Stimulated activated CD4-positive, alpha-beta T cell treated with anti-CD3 and anti-CD28 coated beads, Interleukin-12 subunit alpha, Interleukin-12 subunit beta, amount 100 ng/mL, for 48 hours (primary cell): ENCODE data around the gene DGKB.
"Not testable (repeated sequence)": the region's sequence is repeated elsewhere in the genome, so short reads cannot be mapped to it uniquely, and the experiment has no call there.

Source experiments
- DNase-seq, 3 donors: peaks; one replicate each; pipeline ENCODE4 v3.0.0-alpha.2; 2020; ENCODE audit warnings: low read depth in 2 of 3, low spot score in 1 of 3

The DGKB gene

GRCh38 chr7:14309432-14309831, 593.1 kb downstream of the DGKB start:
- no peak for DNase-seq

- no peak for DNase-seq
Observed at GRCh38 chr7:14305233-14305866, 597.2 kb downstream of the DGKB start.

GRCh38 chr7:14303536-14303935, 599.0 kb downstream of the DGKB start:
- no peak for DNase-seq

- no peak for DNase-seq
Observed at GRCh38 chr7:14294637-14295036, 607.9 kb downstream of the DGKB start.

GRCh38 chr7:14293434-14293833, 609.1 kb downstream of the DGKB start:
- DNase-seq: no peak

- DNase-seq: no peak
Observed at GRCh38 chr7:14292737-14293136, 609.8 kb downstream of the DGKB start.

GRCh38 chr7:14289957-14290356, 612.6 kb downstream of the DGKB start:
- DNase-seq: no peak

GRCh38 chr7:14288701-14289100, 613.9 kb downstream of the DGKB start:
- DNase-seq: no peak

- DNase-seq: no peak
Observed at GRCh38 chr7:14287398-14287797, 615.2 kb downstream of the DGKB start.

GRCh38 chr7:14286036-14286435, 616.5 kb downstream of the DGKB start:
- DNase-seq: no peak

GRCh38 chr7:14279065-14279871, 623.3 kb downstream of the DGKB start:
- not testable (repeated sequence) for DNase-seq

- DNase-seq: no peak
Observed at GRCh38 chr7:14275356-14275755, 627.2 kb downstream of the DGKB start.

- no peak for DNase-seq
Observed at GRCh38 chr7:14271441-14271840, 631.1 kb downstream of the DGKB start.

- DNase-seq: no peak
Observed at GRCh38 chr7:14270099-14270498, 632.5 kb downstream of the DGKB start.

GRCh38 chr7:14260011-14260410, 642.5 kb downstream of the DGKB start:
- no peak for DNase-seq

GRCh38 chr7:14258861-14259260, 643.7 kb downstream of the DGKB start:
- no peak for DNase-seq

GRCh38 chr7:14258441-14258840, 644.1 kb downstream of the DGKB start:
- DNase-seq: no peak

- DNase-seq: no peak
Observed at GRCh38 chr7:14252458-14252857, 650.1 kb downstream of the DGKB start.

GRCh38 chr7:14242175-14242574, 660.4 kb downstream of the DGKB start:
- no peak for DNase-seq

- no peak for DNase-seq
Observed at GRCh38 chr7:14236834-14237233, 665.7 kb downstream of the DGKB start.

GRCh38 chr7:14235056-14235455, 667.5 kb downstream of the DGKB start:
- no peak for DNase-seq

- no peak for DNase-seq
Observed at GRCh38 chr7:14233868-14234369, 668.6 kb downstream of the DGKB start.
